Upper lobe of left lung (tissue), 6 donors: ENCODE data around the gene OSBPL10. TPM values are rescaled to one million over a fixed set of nuclear protein-coding genes. Genes with fewer than 3 reads are reported as not detected.

Experiments
- ATAC-seq, 2 donors: fragments of 200-7000 bp; cut with Tn5 transposase; one replicate each; pipeline ENCODE4 v1.9.1; 2022; ENCODE audit warnings: mild to moderate bottlenecking in 2 of 2, moderate library complexity in 2 of 2; ENCODE audit not compliant: low FRiP score in 2 of 2
- DNase-seq, 2 donors: peaks; one replicate each; pipeline ENCODE4 v3.0.0-alpha.2; 2019 to 2020
- H3K27ac ChIP-seq, 4 donors: fragments of 200-600 bp; sonication (generic); one replicate each; pipeline ENCODE4 v1.5.1; 2016 to 2019
- H3K27me3 ChIP-seq, 4 donors: fragments of 200-600 bp; sonication (generic); one replicate each; pipeline ENCODE4 v1.5.1; 2017 to 2019
- H3K36me3 ChIP-seq, 4 donors: fragments of 200-600 bp; sonication (generic); one replicate each; pipeline ENCODE4 v1.5.1; 2016 to 2019
- H3K4me1 ChIP-seq, 4 donors: fragments of 200-600 bp; sonication (generic); one replicate each; pipeline ENCODE4 v1.5.1; 2018 to 2019
- H3K4me3 ChIP-seq, 4 donors: fragments of 200-600 bp; sonication (generic); one replicate each; pipeline ENCODE4 v1.5.1; 2017 to 2019; ENCODE audit warnings: mild to moderate bottlenecking in 2 of 4, moderate library complexity in 1 of 4
- H3K9me3 ChIP-seq, 4 donors: fragments of 200-600 bp; sonication (generic); one replicate each; pipeline ENCODE4 v1.5.1; 2018 to 2019
- EP300 ChIP-seq, 4 donors: sonication (generic); formaldehyde crosslinking; IDR thresholded peaks; one replicate each; pipeline ENCODE4 v1.5.1; 2017; ENCODE audit warnings: antibody characterized with exemption in 4 of 4, control low read depth in 2 of 4
- POLR2A ChIP-seq, 4 donors: fragments of 450-650 bp; IDR thresholded peaks; one replicate each; pipeline ENCODE4 v1.5.1; 2016 to 2017; ENCODE audit warnings: antibody characterized with exemption in 4 of 4, mild to moderate bottlenecking in 2 of 4
- POLR2AphosphoS5 ChIP-seq, 2 donors: sonication (generic); formaldehyde crosslinking; IDR thresholded peaks; one replicate each; pipeline ENCODE4 v1.5.1; 2017; ENCODE audit warnings: antibody characterized with exemption in 2 of 2
- WGBS, 2 donors: methylation state at CpG; one replicate each; pipeline ENCODE4 v1.1.5; 2017 to 2018; 5-methylcytosine and 5-hydroxymethylcytosine counted together
- total RNA-seq, 6 donors: library from RNA; depleted of rRNA in 4 of 6; stranded (reverse); fragments of >200 nt in 4 of 6; gene quantifications; one replicate each; pipeline versions ENCODE4 v1.1.0 to v1.2.1, GENCODE V29; 2016 to 2021
- TF ChIP-seq, protein P1 (sequence below), 6 experiments: fragments of 450-650 bp in 4 of 6; fragments of 200-600 bp in 2 of 6; sonication (generic) in 2 of 6; IDR thresholded peaks; one replicate each; pipeline ENCODE4 v1.5.1; 2016 to 2019; ENCODE audit warnings: antibody characterized with exemption in 6 of 6
- donor health status: DM: no; HTN: no; CAD: no; lungs with moderate emphysema.
- donor health status: DM: no; HTN: yes; CAD: no; lungs with severe emphysema.

OSBPL10 gene
- total RNA-seq, 6 donors from 2014 or later = 13.6 to 73.9 (median 24.4) TPM

DNA sequence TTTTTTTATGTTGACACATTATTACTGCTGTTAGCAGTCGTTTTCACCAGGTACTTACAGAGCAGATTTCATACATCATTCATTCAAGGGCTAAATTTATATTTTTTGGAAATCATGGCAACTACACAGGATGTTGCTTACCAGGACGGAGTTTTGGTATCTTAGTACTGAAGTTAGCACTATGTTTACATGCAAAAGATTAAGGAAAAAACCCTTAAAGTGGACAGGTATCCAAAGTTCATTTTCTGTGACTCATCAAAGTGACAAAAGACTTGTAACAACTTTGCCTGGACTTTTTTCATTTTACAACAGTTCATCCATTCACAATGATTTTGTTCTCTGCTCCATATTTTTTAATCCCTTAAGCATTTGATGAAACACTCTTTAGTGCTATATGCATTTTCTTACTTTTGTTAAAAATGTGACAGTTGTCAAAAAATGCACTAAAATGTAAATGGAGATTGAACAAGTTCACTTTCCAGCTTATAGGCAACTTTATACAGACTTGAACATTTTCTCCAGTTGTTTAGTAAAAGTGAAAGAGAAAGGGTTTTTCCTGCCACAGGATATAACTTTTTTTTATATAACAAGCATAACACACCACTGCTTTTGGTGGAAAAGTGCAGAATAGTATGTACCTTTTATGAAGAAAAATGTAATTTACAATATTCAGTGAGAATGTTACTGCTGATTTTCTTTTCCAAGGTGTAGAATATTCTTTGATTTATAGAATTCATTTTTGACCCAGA lies 344.2 kb downstream of the OSBPL10 start:
- Histone ChIP-seq H3K4me3 (no peak overlapping the region), H3K9me3 (no peaks in the 10 kb centered on the region), H3K4me1 (peaks cover 0 to 11% (median 4%) of the 10 kb centered on the region in 4 donors), H3K36me3 (peaks cover 0 to 29% (median 9%) of the 10 kb centered on the region in 4 donors), H3K27me3 (no peaks in the 10 kb centered on the region), H3K27ac (no peak overlapping the region)
- TF ChIP-seq EP300 (IDR thresholded peaks at IDR 0.05) (no peak), POLR2AphosphoS5 (IDR thresholded peaks at IDR 0.05) (no peak), POLR2A (IDR thresholded peaks at IDR 0.05) (no peak)
- TF ChIP-seq, protein P1, sequence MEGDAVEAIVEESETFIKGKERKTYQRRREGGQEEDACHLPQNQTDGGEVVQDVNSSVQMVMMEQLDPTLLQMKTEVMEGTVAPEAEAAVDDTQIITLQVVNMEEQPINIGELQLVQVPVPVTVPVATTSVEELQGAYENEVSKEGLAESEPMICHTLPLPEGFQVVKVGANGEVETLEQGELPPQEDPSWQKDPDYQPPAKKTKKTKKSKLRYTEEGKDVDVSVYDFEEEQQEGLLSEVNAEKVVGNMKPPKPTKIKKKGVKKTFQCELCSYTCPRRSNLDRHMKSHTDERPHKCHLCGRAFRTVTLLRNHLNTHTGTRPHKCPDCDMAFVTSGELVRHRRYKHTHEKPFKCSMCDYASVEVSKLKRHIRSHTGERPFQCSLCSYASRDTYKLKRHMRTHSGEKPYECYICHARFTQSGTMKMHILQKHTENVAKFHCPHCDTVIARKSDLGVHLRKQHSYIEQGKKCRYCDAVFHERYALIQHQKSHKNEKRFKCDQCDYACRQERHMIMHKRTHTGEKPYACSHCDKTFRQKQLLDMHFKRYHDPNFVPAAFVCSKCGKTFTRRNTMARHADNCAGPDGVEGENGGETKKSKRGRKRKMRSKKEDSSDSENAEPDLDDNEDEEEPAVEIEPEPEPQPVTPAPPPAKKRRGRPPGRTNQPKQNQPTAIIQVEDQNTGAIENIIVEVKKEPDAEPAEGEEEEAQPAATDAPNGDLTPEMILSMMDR (IDR thresholded peaks at IDR 0.05) = no peak
- DNase-seq (no peak), ATAC-seq (no peak)
- WGBS, 2 donors = 33 to 41% methylated on average over 2 of the region's 2 CpGs

DNA sequence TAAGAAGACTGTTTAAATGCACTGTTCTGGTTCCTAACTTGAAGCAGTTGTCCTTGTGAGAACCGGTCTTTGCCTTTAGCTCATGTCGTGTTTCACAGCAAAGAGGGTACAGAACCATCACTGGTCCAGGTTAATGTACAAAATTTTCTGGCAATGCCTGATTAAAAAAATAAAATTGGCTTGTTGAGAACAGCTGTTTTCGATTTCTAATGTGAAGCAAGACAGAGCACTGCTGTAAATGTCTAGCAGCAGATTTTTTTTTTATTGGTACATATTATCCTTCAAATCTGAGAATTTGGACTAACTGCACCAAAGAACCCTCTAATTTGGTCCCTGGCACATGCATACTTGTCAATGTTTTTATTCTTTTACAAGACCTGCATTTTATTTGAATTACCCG lies 345.0 kb downstream of the OSBPL10 start:
- Histone ChIP-seq H3K27me3 (no peaks in the 10 kb centered on the region), H3K27ac (no peak overlapping the region), H3K4me1 (peaks cover 0 to 11% (median 4%) of the 10 kb centered on the region in 4 donors), H3K4me3 (no peak overlapping the region), H3K36me3 (peaks cover 0 to 38% (median 9%) of the 10 kb centered on the region in 4 donors), H3K9me3 (no peaks in the 10 kb centered on the region)
- no peak for ATAC-seq
- no peak for DNase-seq
- WGBS, 2 donors = 83% methylated on average over 4 of the region's 4 CpGs
- TF ChIP-seq, protein P1 (IDR thresholded peaks at IDR 0.05) = no peak
- no peak for TF ChIP-seq POLR2A (IDR thresholded peaks at IDR 0.05)
- no peak for TF ChIP-seq EP300 (IDR thresholded peaks at IDR 0.05)
- TF ChIP-seq POLR2AphosphoS5 (IDR thresholded peaks at IDR 0.05) = no peak

DNA sequence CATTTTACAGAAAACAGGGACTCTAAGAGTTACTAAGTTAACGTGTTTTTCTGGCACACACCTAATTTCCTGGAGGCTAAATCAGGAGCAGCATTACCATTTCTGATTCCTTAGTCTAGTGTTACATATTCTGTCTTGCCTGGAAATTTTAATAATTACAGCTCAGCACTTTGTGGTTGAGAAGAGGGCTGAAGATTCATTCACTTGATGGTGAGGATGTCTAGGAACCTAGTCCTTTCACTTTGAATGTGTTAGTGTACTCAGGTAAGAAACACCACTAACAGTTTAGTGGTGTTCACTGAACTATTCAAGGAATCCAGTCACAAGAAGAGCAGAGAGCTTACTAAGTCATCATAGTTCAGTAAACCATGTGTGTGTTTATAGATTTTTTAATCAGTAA lies 345.5 kb downstream of the OSBPL10 start:
- Histone ChIP-seq H3K27me3 (no peaks in the 10 kb centered on the region), H3K4me1 (peaks cover 0 to 11% (median 4%) of the 10 kb centered on the region in 4 donors), H3K9me3 (no peaks in the 10 kb centered on the region), H3K27ac (no peak overlapping the region), H3K36me3 (peaks cover 0 to 43% (median 12%) of the 10 kb centered on the region in 4 donors), H3K4me3 (no peak overlapping the region)
- ATAC-seq (no peak), DNase-seq (no peak)
- TF ChIP-seq, protein P1 (IDR thresholded peaks at IDR 0.05) = no peak
- TF ChIP-seq POLR2AphosphoS5 (IDR thresholded peaks at IDR 0.05) = no peak
- TF ChIP-seq EP300 (IDR thresholded peaks at IDR 0.05) = no peak
- TF ChIP-seq POLR2A (IDR thresholded peaks at IDR 0.05) = no peak
- 42 to 58% methylated on average over 1 of the region's 1 CpG for WGBS, 2 donors

DNA sequence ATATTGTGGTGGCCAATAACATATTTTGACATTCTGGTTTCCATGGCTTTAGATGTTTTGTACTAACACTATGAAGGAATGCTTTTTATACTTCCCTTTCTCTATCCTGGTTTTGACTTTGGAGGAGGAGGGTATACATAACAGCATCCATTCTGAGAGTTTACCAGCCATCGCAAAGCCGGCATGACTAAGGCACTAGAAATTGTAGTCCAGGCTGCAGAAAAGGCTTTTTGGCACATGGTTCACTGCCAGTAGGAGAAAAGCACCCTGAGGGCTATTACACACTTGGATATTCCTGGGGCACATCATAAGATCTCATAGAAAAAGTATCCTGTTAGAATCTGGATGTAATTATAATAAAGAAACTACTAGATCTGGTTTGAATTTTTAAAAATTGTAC lies 346.6 kb downstream of the OSBPL10 start:
- DNase-seq (no peak), ATAC-seq (no peak)
- Histone ChIP-seq H3K9me3 (no peaks in the 10 kb centered on the region), H3K27me3 (no peaks in the 10 kb centered on the region), H3K27ac (no peak overlapping the region), H3K36me3 (peaks cover 0 to 53% (median 18%) of the 10 kb centered on the region in 4 donors), H3K4me3 (no peak overlapping the region), H3K4me1 (peaks cover 0 to 11% (median 4%) of the 10 kb centered on the region in 4 donors)
- no peak for TF ChIP-seq POLR2AphosphoS5 (IDR thresholded peaks at IDR 0.05)
- TF ChIP-seq, protein P1 (IDR thresholded peaks at IDR 0.05) = no peak
- WGBS, 2 donors = 44 to 63% methylated on average over 2 of the region's 2 CpGs

DNA sequence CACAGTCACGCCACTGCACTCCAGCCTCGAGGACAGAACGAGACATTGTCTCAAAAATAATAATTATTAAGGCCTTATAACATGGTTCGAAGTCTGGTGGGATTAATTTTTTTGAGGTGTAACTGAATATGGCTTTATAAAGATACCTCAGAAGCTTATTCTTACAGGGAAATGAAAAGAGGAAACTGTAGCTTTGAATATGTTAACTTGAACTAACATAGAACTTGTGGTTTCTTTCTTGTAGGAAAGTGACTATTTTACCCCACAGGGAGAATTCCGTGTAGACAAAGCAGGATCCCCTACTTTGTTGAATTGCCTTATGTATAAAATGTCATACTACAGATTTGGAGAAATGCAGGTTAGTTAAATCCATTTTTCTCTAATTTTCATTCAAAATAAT lies 352.0 kb downstream of the OSBPL10 start:
- H3K36me3 ChIP-seq = peaks cover 0 to 91% (median 33%) of the 10 kb centered on the region in 4 donors
- TF ChIP-seq, protein P1 (IDR thresholded peaks at IDR 0.05) = no peak
- TF ChIP-seq EP300 (IDR thresholded peaks at IDR 0.05) = no peak
- TF ChIP-seq POLR2A (IDR thresholded peaks at IDR 0.05) = no peak
- no peak for TF ChIP-seq POLR2AphosphoS5 (IDR thresholded peaks at IDR 0.05)

More for the DNA sequence above, 352.0 kb downstream of the OSBPL10 start:
- H3K27me3 ChIP-seq = no peaks in the 10 kb centered on the region
- H3K27ac ChIP-seq = no peak overlapping the region
- no peaks in the 10 kb centered on the region for H3K4me1 ChIP-seq
- ATAC-seq (no peak), DNase-seq (no peak)
- H3K9me3 ChIP-seq = no peaks in the 10 kb centered on the region
- no peak overlapping the region for H3K4me3 ChIP-seq
- WGBS, 2 donors = 81 to 85% methylated on average over 5 of the region's 5 CpGs
